Measurements from ENCODE around the gene EPB41L4A. TPM values are rescaled to one million over a fixed set of nuclear protein-coding genes. Genes with fewer than 3 reads are reported as not detected.
A peak's percentile ranks its signal among the peaks of the same experiment; 100 is the strongest.

Gene EPB41L4A
- total and polyA plus RNA-seq, 2 donors (not counting 3 experiments of a cell fraction or from before 2014, with no cell fraction given), result 6.0 to 17.9 TPM

DNA sequence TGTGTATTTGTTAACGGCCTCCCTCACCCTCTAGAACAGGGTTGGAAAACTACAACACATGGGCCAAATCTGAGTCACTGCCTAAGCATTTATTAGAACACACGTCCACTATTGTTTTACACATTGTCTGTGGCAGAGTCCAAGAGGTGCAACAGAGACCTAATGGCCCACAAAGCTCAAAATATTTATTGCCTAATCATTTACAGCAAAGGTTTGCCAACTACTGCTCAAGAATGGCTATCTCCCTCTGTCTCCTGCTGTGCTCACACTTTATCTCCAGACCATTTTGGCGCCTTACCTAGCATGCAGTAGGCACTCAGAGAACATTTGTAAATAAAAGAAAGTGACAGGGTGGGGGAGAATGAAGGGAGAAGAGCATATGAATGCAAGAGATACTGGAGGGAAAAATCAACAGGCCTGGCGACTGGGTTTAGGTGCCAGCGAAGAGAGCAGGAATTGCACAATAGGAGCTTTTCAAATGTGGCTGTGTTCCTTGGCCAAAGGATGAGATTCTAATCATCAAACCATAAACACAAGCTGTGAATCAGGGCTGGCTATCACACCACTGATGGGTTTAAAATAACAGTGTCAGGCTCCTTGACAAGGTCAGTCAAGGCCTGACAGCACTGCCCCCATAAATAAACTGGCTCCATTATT, 80.3 kb downstream of the EPB41L4A start:
- no peaks in the 10 kb centered on the region for H3K36me3 ChIP-seq (ENCODE audit: control insufficient read depth in 2 of 2, extremely low read depth in 1 of 2, insufficient read depth in 2 of 2, low read length in 2 of 2)
- peak overlapping the region; percentile 55 for H3K9ac ChIP-seq (replicated peaks; ENCODE audit: extremely low read depth, insufficient read depth, low read length)
- no peak overlapping the region for H3K4me3 ChIP-seq (replicated peaks in 1 of 3; ENCODE audit: insufficient read depth in 1 of 3, low read depth in 1 of 3, low read length in 3 of 3)
- POLR2A ChIA-PET, result interaction anchor here (0.6 to 0.9 kb wide), 2 partner anchors 9 to 721 kb away, joined by 4 read pairs; no protein-coding TSS in a partner anchor
- TF ChIP-seq FOS (IDR thresholded peaks at IDR 0.05; ENCODE audit: borderline replicate concordance, insufficient read depth, low read length), result peak; percentile 70
- peak; percentile 84 for TF ChIP-seq GATA2 (IDR thresholded peaks at IDR 0.05; ENCODE audit: insufficient read depth, insufficient read length, low read depth, low read length)
- TF ChIP-seq, protein P1, sequence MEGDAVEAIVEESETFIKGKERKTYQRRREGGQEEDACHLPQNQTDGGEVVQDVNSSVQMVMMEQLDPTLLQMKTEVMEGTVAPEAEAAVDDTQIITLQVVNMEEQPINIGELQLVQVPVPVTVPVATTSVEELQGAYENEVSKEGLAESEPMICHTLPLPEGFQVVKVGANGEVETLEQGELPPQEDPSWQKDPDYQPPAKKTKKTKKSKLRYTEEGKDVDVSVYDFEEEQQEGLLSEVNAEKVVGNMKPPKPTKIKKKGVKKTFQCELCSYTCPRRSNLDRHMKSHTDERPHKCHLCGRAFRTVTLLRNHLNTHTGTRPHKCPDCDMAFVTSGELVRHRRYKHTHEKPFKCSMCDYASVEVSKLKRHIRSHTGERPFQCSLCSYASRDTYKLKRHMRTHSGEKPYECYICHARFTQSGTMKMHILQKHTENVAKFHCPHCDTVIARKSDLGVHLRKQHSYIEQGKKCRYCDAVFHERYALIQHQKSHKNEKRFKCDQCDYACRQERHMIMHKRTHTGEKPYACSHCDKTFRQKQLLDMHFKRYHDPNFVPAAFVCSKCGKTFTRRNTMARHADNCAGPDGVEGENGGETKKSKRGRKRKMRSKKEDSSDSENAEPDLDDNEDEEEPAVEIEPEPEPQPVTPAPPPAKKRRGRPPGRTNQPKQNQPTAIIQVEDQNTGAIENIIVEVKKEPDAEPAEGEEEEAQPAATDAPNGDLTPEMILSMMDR (IDR thresholded peaks at IDR 0.05; ENCODE audit: extremely low read depth in 1 of 2, insufficient read depth in 1 of 2, low read depth in 1 of 2, low read length in 2 of 2), result no peak
- no peak for TF ChIP-seq POLR2A (IDR thresholded peaks at IDR 0.05; ENCODE audit: low read depth, low read length)
- peak; percentile 71 for TF ChIP-seq JUN (IDR thresholded peaks at IDR 0.05; ENCODE audit: borderline replicate concordance, insufficient read depth, insufficient read length, low read depth)
- TF ChIP-seq EZH2 (IDR thresholded peaks at IDR 0.05; ENCODE audit: borderline replicate concordance, low read depth, low read length, severe bottlenecking), result no peak
- no peak for TF ChIP-seq MYC (IDR thresholded peaks at IDR 0.05; ENCODE audit: low read depth, low read length)
- H3K9me1 ChIP-seq (replicated peaks; ENCODE audit: control insufficient read depth, extremely low read depth, insufficient read depth, low read length), result no peaks in the 10 kb centered on the region
- intact Hi-C loops (cut with micrococcal nuclease) (loop anchor here (2.0 to 10.0 kb wide), 5 partner anchors 74 to 824 kb away; partner anchors contain the start of genes NREP, REEP5 and STARD4), dilution Hi-C loops (cut with MboI; ENCODE audit: extremely low pct_ligation_motif_present, low sequenced_read_pairs) (no loop called here)
- no peak overlapping the region for H2AFZ ChIP-seq (ENCODE audit: low read depth, low read length)
- FAIRE-seq (peak; percentile 69), DNase-seq (ENCODE audit: low read depth, low spot score) (peak; percentile 91)
- no peaks in the 10 kb centered on the region for H3K27me3 ChIP-seq (ENCODE audit: control insufficient read depth in 2 of 2, insufficient read depth in 2 of 2, low read length in 2 of 2)
- peak overlapping the region; percentile 90 for H3K27ac ChIP-seq (ENCODE audit: insufficient read depth, low read depth, low read length)
- no peaks in the 10 kb centered on the region for H4K20me1 ChIP-seq (replicated peaks; ENCODE audit: control insufficient read depth, extremely low read depth, insufficient read depth, low read length)
- no TSS peak for BruUV-seq (replicated peaks)
- no peaks in the 10 kb centered on the region for H3K9me3 ChIP-seq (replicated peaks; ENCODE audit: control insufficient read depth, insufficient read depth, low read length)
- H3K4me2 ChIP-seq (ENCODE audit: insufficient read depth, low read length), result peak overlapping the region; percentile 49
- peaks cover 2% of the 10 kb centered on the region for H3K79me2 ChIP-seq (ENCODE audit: control insufficient read depth, insufficient read depth, low read length)
- H3K4me1 ChIP-seq (ENCODE audit: control insufficient read depth, extremely low read depth, insufficient read depth, low read length), result peaks cover 22% of the 10 kb centered on the region
- CTCF ChIA-PET, result interaction anchor here (0.6 to 1.6 kb wide), 9 partner anchors 8 to 110 kb away, joined by 3 to 18 read pairs (median 3); partner anchors contain the start of gene EPB41L4A
